Nucleus accumbens (tissue), 56 donors: ENCODE data around the gene MT2A.

Experiments
- DNase-seq, 56 donors: peaks; one replicate each; lab custom pipeline; 2025; lab: John Stamatoyannopoulos, UW

Gene MT2A

GRCh38 chr16:56658327-56658875 is 50.0 kb downstream of the MT2A start:
- DNase-seq, result peak in 1 of 56 donors; percentile 19
